Measurements from ENCODE around the gene BSN.
"Not testable (repeated sequence)": the region's sequence is repeated elsewhere in the genome, so short reads cannot be mapped to it uniquely, and the experiment has no call there.

Gene BSN

GRCh38 chr3:49680493-49681231 lies 126.4 kb downstream of the BSN start:
- DNase-seq, result no peak

GRCh38 chr3:49681232-49681522 lies 126.9 kb downstream of the BSN start:
- DNase-seq, result no peak

GRCh38 chr3:49681543-49681942 lies 127.3 kb downstream of the BSN start:
- no peak for DNase-seq

GRCh38 chr3:49683162-49683561 lies 128.9 kb downstream of the BSN start:
- no peak for DNase-seq

- DNase-seq, result not testable (repeated sequence)
Measured at GRCh38 chr3:49684453-49684852, 130.2 kb downstream of the BSN start.

- DNase-seq, result not testable (repeated sequence)
Measured at GRCh38 chr3:49685103-49685502, 130.8 kb downstream of the BSN start.

- not testable (repeated sequence) for DNase-seq
Measured at GRCh38 chr3:49685846-49686245, 131.6 kb downstream of the BSN start.

- not testable (repeated sequence) for DNase-seq
Measured at GRCh38 chr3:49686346-49686745, 132.1 kb downstream of the BSN start.

GRCh38 chr3:49686769-49687423 lies 132.6 kb downstream of the BSN start:
- not testable (repeated sequence) for DNase-seq

GRCh38 chr3:49687424-49687795 lies 133.1 kb downstream of the BSN start:
- DNase-seq, result not testable (repeated sequence)

GRCh38 chr3:49688338-49689045 lies 134.2 kb downstream of the BSN start:
- not testable (repeated sequence) for DNase-seq

GRCh38 chr3:49689046-49689907 lies 135.0 kb downstream of the BSN start, which contains the start of the genes MST1 and RNF123:
MST1 (minus strand) TSS chr3:49689474; CDS start chr3:49688691, 783 bp downstream.
RNF123 (plus strand) TSS chr3:49689557; CDS start chr3:49691166, 1,609 bp downstream.
- no peak for DNase-seq

- DNase-seq, result not testable (repeated sequence)
Measured at GRCh38 chr3:49689908-49690624, 135.8 kb downstream of the BSN start.

- DNase-seq, result not testable (repeated sequence)
Measured at GRCh38 chr3:49690856-49691255, 136.6 kb downstream of the BSN start.

- DNase-seq, result not testable (repeated sequence)
Measured at GRCh38 chr3:49691481-49691880, 137.2 kb downstream of the BSN start.

- DNase-seq, result not testable (repeated sequence)
Measured at GRCh38 chr3:49694409-49695070, 140.3 kb downstream of the BSN start.

GRCh38 chr3:49695350-49696015 lies 141.2 kb downstream of the BSN start:
- not testable (repeated sequence) for DNase-seq

GRCh38 chr3:49699281-49699979 lies 145.2 kb downstream of the BSN start:
- no peak for DNase-seq

- DNase-seq, result no peak
Measured at GRCh38 chr3:49700014-49700413, 145.7 kb downstream of the BSN start.

GRCh38 chr3:49700453-49701128 lies 146.3 kb downstream of the BSN start:
- no peak for DNase-seq
